ENCODE data around the gene IFNL1. TPM values are rescaled to one million over a fixed set of nuclear protein-coding genes. Genes with fewer than 3 reads are reported as not detected.

The IFNL1 gene
- total RNA-seq, 1 experiment from 2014 or later, result not detected

DNA sequence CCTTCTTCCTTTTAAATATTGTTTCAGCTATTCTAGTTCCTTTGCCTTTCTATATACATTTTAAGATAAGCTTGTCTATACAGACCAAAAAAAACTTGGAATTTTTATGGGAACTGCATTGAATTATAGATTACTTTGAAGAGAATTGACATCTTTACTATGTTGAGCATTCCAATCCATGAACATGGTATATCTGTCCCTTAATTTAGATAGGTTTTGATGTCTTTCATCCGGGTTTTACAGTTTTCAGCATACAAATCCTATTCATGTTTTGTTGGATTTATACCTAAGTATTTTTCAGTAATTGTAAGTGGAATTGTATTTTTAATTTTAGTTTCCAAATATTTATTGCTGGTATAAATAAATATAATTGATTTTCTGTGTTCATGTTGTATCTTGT lies 12.2 kb upstream of the IFNL1 start:
- intact Hi-C loops (cut with micrococcal nuclease; ENCODE audit: unreplicated experiment), result no loop called here
- no peak overlapping the region for H3K4me3 ChIP-seq (ENCODE audit: low read depth, low read length)
- no peaks in the 10 kb centered on the region for H3K4me1 ChIP-seq
- no peaks in the 10 kb centered on the region for H3K27me3 ChIP-seq (replicated peaks; ENCODE audit: control insufficient read depth, insufficient read depth, low read length)
- CTCF ChIA-PET, result no interaction called here
- TF ChIP-seq, protein P1, sequence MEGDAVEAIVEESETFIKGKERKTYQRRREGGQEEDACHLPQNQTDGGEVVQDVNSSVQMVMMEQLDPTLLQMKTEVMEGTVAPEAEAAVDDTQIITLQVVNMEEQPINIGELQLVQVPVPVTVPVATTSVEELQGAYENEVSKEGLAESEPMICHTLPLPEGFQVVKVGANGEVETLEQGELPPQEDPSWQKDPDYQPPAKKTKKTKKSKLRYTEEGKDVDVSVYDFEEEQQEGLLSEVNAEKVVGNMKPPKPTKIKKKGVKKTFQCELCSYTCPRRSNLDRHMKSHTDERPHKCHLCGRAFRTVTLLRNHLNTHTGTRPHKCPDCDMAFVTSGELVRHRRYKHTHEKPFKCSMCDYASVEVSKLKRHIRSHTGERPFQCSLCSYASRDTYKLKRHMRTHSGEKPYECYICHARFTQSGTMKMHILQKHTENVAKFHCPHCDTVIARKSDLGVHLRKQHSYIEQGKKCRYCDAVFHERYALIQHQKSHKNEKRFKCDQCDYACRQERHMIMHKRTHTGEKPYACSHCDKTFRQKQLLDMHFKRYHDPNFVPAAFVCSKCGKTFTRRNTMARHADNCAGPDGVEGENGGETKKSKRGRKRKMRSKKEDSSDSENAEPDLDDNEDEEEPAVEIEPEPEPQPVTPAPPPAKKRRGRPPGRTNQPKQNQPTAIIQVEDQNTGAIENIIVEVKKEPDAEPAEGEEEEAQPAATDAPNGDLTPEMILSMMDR (IDR thresholded peaks at IDR 0.05; ENCODE audit: insufficient read depth in 1 of 2, low read depth in 1 of 2, low read length in 1 of 2, severe bottlenecking in 1 of 2, unreplicated experiment in 1 of 2), result no peak
- no peaks in the 10 kb centered on the region for H3K36me3 ChIP-seq (ENCODE audit: control insufficient read depth, insufficient read depth, low read length)
- Mint-ChIP-seq H3K36me3 (ENCODE audit: insufficient read depth, unreplicated experiment) (no peaks in the 10 kb centered on the region), H3K4me1 (ENCODE audit: low read depth, unreplicated experiment) (no peaks in the 10 kb centered on the region), H3K4me3 (ENCODE audit: unreplicated experiment) (no peak overlapping the region), H3K27ac (ENCODE audit: unreplicated experiment) (no peak overlapping the region), H3K9me3 (ENCODE audit: unreplicated experiment) (peaks cover 26% of the 10 kb centered on the region), H3K27me3 (ENCODE audit: insufficient read depth, unreplicated experiment) (no peaks in the 10 kb centered on the region)
- no peak for DNase-seq
- no TSS peak for BruUV-seq (replicated peaks)
- POLR2A ChIA-PET, result no interaction called here
- H3K9me3 ChIP-seq, result peaks cover 21% of the 10 kb centered on the region

DNA sequence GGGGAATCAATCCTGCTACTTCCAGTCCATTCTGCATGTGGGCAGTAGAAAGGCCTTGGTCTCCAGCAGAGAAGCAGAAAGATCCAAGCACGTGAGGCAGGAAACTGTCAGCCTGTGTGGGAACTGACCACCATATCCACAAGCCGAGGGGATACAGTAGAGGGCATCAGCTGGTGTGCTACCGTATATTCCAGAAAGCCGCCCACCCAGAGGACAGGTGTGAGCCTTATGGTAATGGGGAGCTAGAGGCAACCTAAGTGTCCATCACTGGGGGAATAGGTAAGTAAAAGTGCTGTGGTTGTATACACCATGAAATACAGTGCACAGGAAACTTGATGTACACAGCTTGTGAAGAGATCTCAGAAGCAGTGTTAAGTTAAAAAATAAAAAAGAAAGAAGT lies 2.8 kb upstream of the IFNL1 start:
- ChIA-PET CTCF (interaction anchor here (0.8 kb wide), 1 partner anchor 10 kb away, joined by 3 read pairs; no protein-coding TSS in a partner anchor), POLR2A (interaction anchor here (0.6 kb wide), 1 partner anchor 486 kb away, joined by 9 read pairs; no protein-coding TSS in a partner anchor)
- Mint-ChIP-seq H3K27ac (ENCODE audit: unreplicated experiment) (no peak overlapping the region), H3K27me3 (ENCODE audit: insufficient read depth, unreplicated experiment) (no peaks in the 10 kb centered on the region), H3K36me3 (ENCODE audit: insufficient read depth, unreplicated experiment) (no peaks in the 10 kb centered on the region), H3K9me3 (ENCODE audit: unreplicated experiment) (no peaks in the 10 kb centered on the region), H3K4me3 (ENCODE audit: unreplicated experiment) (no peak overlapping the region), H3K4me1 (ENCODE audit: low read depth, unreplicated experiment) (peaks cover 33% of the 10 kb centered on the region)
- no peaks in the 10 kb centered on the region for H3K27me3 ChIP-seq (replicated peaks; ENCODE audit: control insufficient read depth, insufficient read depth, low read length)
- TF ChIP-seq, protein P1 (IDR thresholded peaks at IDR 0.05; ENCODE audit: insufficient read depth in 1 of 2, low read depth in 1 of 2, low read length in 1 of 2, severe bottlenecking in 1 of 2, unreplicated experiment in 1 of 2), result no peak
- H3K4me1 ChIP-seq, result peaks cover 21% of the 10 kb centered on the region
- no peak overlapping the region for H3K4me3 ChIP-seq (ENCODE audit: low read depth, low read length)
- intact Hi-C loops (cut with micrococcal nuclease; ENCODE audit: unreplicated experiment), result no loop called here
- BruUV-seq (replicated peaks), result no TSS peak
- DNase-seq, result no peak
- no peaks in the 10 kb centered on the region for H3K9me3 ChIP-seq
- no peaks in the 10 kb centered on the region for H3K36me3 ChIP-seq (ENCODE audit: control insufficient read depth, insufficient read depth, low read length)

DNA sequence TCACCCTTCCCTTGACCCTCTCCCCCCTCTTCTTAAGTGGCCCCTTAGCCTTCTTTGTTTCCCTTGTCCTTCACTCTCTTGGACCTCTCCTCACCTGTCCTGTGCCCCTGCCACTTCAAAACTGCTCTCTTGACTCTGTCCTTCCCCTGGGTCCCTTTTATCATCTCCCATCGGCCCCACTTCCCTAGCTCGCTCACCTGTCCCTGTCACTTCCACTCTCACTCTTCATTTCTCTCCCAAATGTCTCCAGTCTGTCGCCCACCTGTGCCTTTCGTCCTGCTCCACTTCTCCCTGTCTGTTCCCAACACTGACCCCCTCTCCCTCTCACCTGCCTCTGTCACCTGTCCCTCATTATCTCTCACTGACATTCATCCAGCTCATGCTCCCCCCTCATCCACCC lies 699 bp downstream of the IFNL1 start:
- no peak overlapping the region for H3K4me3 ChIP-seq (ENCODE audit: low read depth, low read length)
- intact Hi-C loops (cut with micrococcal nuclease; ENCODE audit: unreplicated experiment), result no loop called here
- peaks cover 26% of the 10 kb centered on the region for H3K4me1 ChIP-seq
- Mint-ChIP-seq H3K4me1 (ENCODE audit: low read depth, unreplicated experiment) (peaks cover 36% of the 10 kb centered on the region), H3K4me3 (ENCODE audit: unreplicated experiment) (no peak overlapping the region), H3K27me3 (ENCODE audit: insufficient read depth, unreplicated experiment) (no peaks in the 10 kb centered on the region), H3K27ac (ENCODE audit: unreplicated experiment) (peak overlapping the region; percentile 41), H3K36me3 (ENCODE audit: insufficient read depth, unreplicated experiment) (peaks cover 5% of the 10 kb centered on the region), H3K9me3 (ENCODE audit: unreplicated experiment) (no peaks in the 10 kb centered on the region)
- TF ChIP-seq, protein P1 (IDR thresholded peaks at IDR 0.05; ENCODE audit: insufficient read depth in 1 of 2, low read depth in 1 of 2, low read length in 1 of 2, severe bottlenecking in 1 of 2, unreplicated experiment in 1 of 2), result no peak
- ChIA-PET CTCF (interaction anchor here (0.6 kb wide), 1 partner anchor 1136 kb away, joined by 3 read pairs; no protein-coding TSS in a partner anchor), POLR2A (no interaction called here)
- no peaks in the 10 kb centered on the region for H3K27me3 ChIP-seq (replicated peaks; ENCODE audit: control insufficient read depth, insufficient read depth, low read length)
- no peak for DNase-seq
- no peaks in the 10 kb centered on the region for H3K9me3 ChIP-seq
- H3K36me3 ChIP-seq (ENCODE audit: control insufficient read depth, insufficient read depth, low read length), result no peaks in the 10 kb centered on the region; the same call in 1 of the 2 replicates
- no TSS peak for BruUV-seq (replicated peaks)

Data from Caco-2 (cell line).